ENCODE results near the gene METAP1.

GRCh38 chr4:99052902-99053301, 57.4 kb downstream of the METAP1 start:
- TF ChIP-seq, protein P1, sequence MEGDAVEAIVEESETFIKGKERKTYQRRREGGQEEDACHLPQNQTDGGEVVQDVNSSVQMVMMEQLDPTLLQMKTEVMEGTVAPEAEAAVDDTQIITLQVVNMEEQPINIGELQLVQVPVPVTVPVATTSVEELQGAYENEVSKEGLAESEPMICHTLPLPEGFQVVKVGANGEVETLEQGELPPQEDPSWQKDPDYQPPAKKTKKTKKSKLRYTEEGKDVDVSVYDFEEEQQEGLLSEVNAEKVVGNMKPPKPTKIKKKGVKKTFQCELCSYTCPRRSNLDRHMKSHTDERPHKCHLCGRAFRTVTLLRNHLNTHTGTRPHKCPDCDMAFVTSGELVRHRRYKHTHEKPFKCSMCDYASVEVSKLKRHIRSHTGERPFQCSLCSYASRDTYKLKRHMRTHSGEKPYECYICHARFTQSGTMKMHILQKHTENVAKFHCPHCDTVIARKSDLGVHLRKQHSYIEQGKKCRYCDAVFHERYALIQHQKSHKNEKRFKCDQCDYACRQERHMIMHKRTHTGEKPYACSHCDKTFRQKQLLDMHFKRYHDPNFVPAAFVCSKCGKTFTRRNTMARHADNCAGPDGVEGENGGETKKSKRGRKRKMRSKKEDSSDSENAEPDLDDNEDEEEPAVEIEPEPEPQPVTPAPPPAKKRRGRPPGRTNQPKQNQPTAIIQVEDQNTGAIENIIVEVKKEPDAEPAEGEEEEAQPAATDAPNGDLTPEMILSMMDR (conservative IDR thresholded peaks at IDR 0.05): no peak
- no peak for TF ChIP-seq ZFX (IDR thresholded peaks at IDR 0.05)

All from C4-2B (cell line).